WTC11 (cell line): ENCODE data around the gene IMMT. TPM values are rescaled to one million over a fixed set of nuclear protein-coding genes. Genes with fewer than 3 reads are reported as not detected.

Experiments used
- ATAC-seq: fragments of 200-7000 bp; cut with Tn5 transposase; 2 replicates; pipeline ENCODE4 v1.10.0; 2021; ENCODE audit warnings: mild to moderate bottlenecking, moderate library complexity
- CTCF ChIA-PET: fragments of 300-600 bp; sonication (Branson Sonifier 250); formaldehyde crosslinking; loops from one replicate; lab custom pipeline; 2021; ENCODE audit warnings: antibody characterized with exemption; lab: Charles Lee
- POLR2A ChIA-PET: fragments of 350-600 bp; sonication (Branson Sonifier 250); formaldehyde crosslinking; loops from one replicate; lab custom pipeline; 2021; ENCODE audit warnings: antibody characterized with exemption; lab: Charles Lee
- DNase-seq: peaks from one replicate; pipeline ENCODE4 v3.0.0; 2021; ENCODE audit warnings: low spot score
- H3K27ac Mint-ChIP-seq: 2 replicates; pipeline ENCODE4 v1.8.0; 2021; ENCODE audit warnings: mixed read lengths
- H3K27me3 Mint-ChIP-seq: 2 replicates; pipeline ENCODE4 v1.8.0; 2021; ENCODE audit warnings: low read depth, mild to moderate bottlenecking, moderate library complexity, mixed read lengths
- H3K36me3 Mint-ChIP-seq: 2 replicates; pipeline ENCODE4 v1.8.0; 2021; ENCODE audit warnings: mixed read lengths
- H3K4me1 Mint-ChIP-seq: 2 replicates; pipeline ENCODE4 v1.8.0; 2022; ENCODE audit warnings: mixed read lengths
- H3K4me3 Mint-ChIP-seq: 2 replicates; pipeline ENCODE4 v1.8.0; 2021; ENCODE audit warnings: mild to moderate bottlenecking, moderate library complexity, mixed read lengths
- H3K9me3 Mint-ChIP-seq: 2 replicates; pipeline ENCODE4 v1.8.0; 2021; ENCODE audit warnings: mixed read lengths
- ETV6 ChIP-seq: sonication (generic); formaldehyde crosslinking; IDR thresholded peaks from 2 replicates; pipeline ENCODE4 v1.8.1; 2022; ENCODE audit warnings: mild to moderate bottlenecking, missing genetic modification reagents
- FOXJ3 ChIP-seq: sonication (generic); formaldehyde crosslinking; IDR thresholded peaks from 2 replicates; pipeline ENCODE4 v1.9.0; 2021; ENCODE audit warnings: missing genetic modification reagents, mild to moderate bottlenecking, borderline replicate concordance
- GRHL2 ChIP-seq: fragments of 250-450 bp; sonication (Bioruptor Pico); IDR thresholded peaks from 2 replicates; pipeline ENCODE4 v1.8.0; 2022; ENCODE audit warnings: mild to moderate bottlenecking, moderate library complexity; ENCODE audit not compliant: insufficient replicate concordance, severe bottlenecking
- GTF2I ChIP-seq: fragments of 250-450 bp; sonication (Bioruptor Pico); conservative IDR thresholded peaks from 2 replicates; pipeline ENCODE4 v1.4.0; 2021; ENCODE audit warnings: mild to moderate bottlenecking
- NFATC4 ChIP-seq: fragments of 250-450 bp; sonication (Bioruptor Pico); IDR thresholded peaks from 2 replicates; pipeline ENCODE4 v1.9.0; 2021; ENCODE audit warnings: mild to moderate bottlenecking
- NR2C2 ChIP-seq: sonication (generic); formaldehyde crosslinking; IDR thresholded peaks from 2 replicates; pipeline ENCODE4 v1.8.0; 2022; ENCODE audit warnings: mild to moderate bottlenecking, missing genetic modification reagents
- SP1 ChIP-seq: sonication (generic); formaldehyde crosslinking; conservative IDR thresholded peaks from 2 replicates; pipeline ENCODE4 v1.8.1; 2022; ENCODE audit warnings: missing genetic modification reagents
- TCF7 ChIP-seq: sonication (generic); formaldehyde crosslinking; IDR thresholded peaks from 2 replicates; pipeline ENCODE4 v1.8.0; 2022; ENCODE audit warnings: mild to moderate bottlenecking, low read depth, missing genetic modification reagents, moderate library complexity
- TEAD1 ChIP-seq: sonication (generic); formaldehyde crosslinking; IDR thresholded peaks from 2 replicates; pipeline ENCODE4 v1.8.0; 2022; ENCODE audit warnings: mild to moderate bottlenecking, missing genetic modification reagents
- TP53 ChIP-seq: sonication (generic); formaldehyde crosslinking; IDR thresholded peaks from 2 replicates; pipeline ENCODE4 v1.8.1; 2023; ENCODE audit warnings: mild to moderate bottlenecking, missing genetic modification reagents
- ZNF121 ChIP-seq: sonication (generic); formaldehyde crosslinking; IDR thresholded peaks from 2 replicates; pipeline ENCODE4 v1.8.0; 2023; ENCODE audit warnings: missing genetic modification reagents
- ZNF232 ChIP-seq: sonication (generic); formaldehyde crosslinking; IDR thresholded peaks from 2 replicates; pipeline ENCODE4 v1.8.0; 2022; ENCODE audit warnings: mild to moderate bottlenecking, missing genetic modification reagents
- ZNF416 ChIP-seq: fragments of 250-450 bp; sonication (Bioruptor Pico); IDR thresholded peaks from 2 replicates; pipeline ENCODE4 v1.9.0; 2021; ENCODE audit warnings: mild to moderate bottlenecking, inconsistent platforms
- ZNF671 ChIP-seq: fragments of 250-450 bp; sonication (Bioruptor Pico); IDR thresholded peaks from 2 replicates; pipeline ENCODE4 v1.8.0; 2021; ENCODE audit warnings: mild to moderate bottlenecking
- total RNA-seq: library from RNA; stranded (reverse); gene quantifications from 3 replicates; pipeline ENCODE4 v1.2.3, GENCODE V29; 2021
- TF ChIP-seq, protein P1 (sequence below): fragments of 250-450 bp; sonication (Bioruptor Pico); conservative IDR thresholded peaks from 2 replicates; pipeline ENCODE4 v1.9.0; 2021; ENCODE audit warnings: mild to moderate bottlenecking
- TF ChIP-seq, protein P2 (sequence below): sonication (generic); formaldehyde crosslinking; IDR thresholded peaks from 2 replicates; pipeline ENCODE4 v1.8.1; 2023; ENCODE audit warnings: mild to moderate bottlenecking, missing genetic modification reagents, moderate library complexity
- TF ChIP-seq, protein P3 (sequence below): sonication (generic); formaldehyde crosslinking; conservative IDR thresholded peaks from 2 replicates; pipeline ENCODE4 v1.8.1; 2022; ENCODE audit warnings: mild to moderate bottlenecking, missing genetic modification reagents
- TF ChIP-seq, protein P4 (sequence below): sonication (generic); formaldehyde crosslinking; IDR thresholded peaks from 2 replicates; pipeline ENCODE4 v1.8.0; 2022; ENCODE audit warnings: mild to moderate bottlenecking, missing genetic modification reagents
- TF ChIP-seq, protein P5 (sequence below): sonication (generic); formaldehyde crosslinking; IDR thresholded peaks from 2 replicates; pipeline ENCODE4 v1.8.0; 2023; ENCODE audit warnings: missing genetic modification reagents
- TF ChIP-seq, protein P6 (sequence below): sonication (generic); formaldehyde crosslinking; IDR thresholded peaks from 2 replicates; pipeline ENCODE4 v1.8.0; 2022; ENCODE audit warnings: missing genetic modification reagents
- TF ChIP-seq, protein P7 (sequence below): sonication (generic); formaldehyde crosslinking; IDR thresholded peaks from 2 replicates; pipeline ENCODE4 v1.8.1; 2022; ENCODE audit warnings: low read depth, mild to moderate bottlenecking, moderate library complexity, missing genetic modification reagents, borderline replicate concordance
- TF ChIP-seq, protein P8 (sequence below): sonication (generic); formaldehyde crosslinking; IDR thresholded peaks from 2 replicates; pipeline ENCODE4 v1.8.1; 2023; ENCODE audit warnings: mild to moderate bottlenecking, missing genetic modification reagents
- TF ChIP-seq, protein P9 (sequence below): sonication (generic); formaldehyde crosslinking; IDR thresholded peaks from 2 replicates; pipeline ENCODE4 v1.8.0; 2022; ENCODE audit warnings: mild to moderate bottlenecking, missing genetic modification reagents

The IMMT gene
- total RNA-seq, 1 experiment from 2014 or later = 102 TPM

DNA sequence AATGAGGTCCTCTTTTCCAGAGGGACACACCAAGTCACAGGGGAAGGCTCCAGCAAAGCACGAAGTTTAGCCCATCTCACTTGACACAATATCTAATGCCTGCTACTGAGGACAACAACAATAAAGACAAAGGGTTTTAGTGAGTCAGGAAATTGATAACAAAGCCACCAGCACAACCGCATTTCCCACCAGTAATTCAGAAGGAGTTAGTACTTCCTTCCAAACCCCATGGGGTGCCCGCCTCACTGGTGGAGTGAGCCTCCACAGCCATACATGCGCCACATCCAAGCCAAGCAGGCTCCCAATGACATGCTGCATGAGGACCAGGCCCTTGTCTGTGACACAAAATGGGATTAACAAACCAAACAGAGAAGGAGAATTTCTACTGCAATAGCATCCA is 44.1 kb upstream of the IMMT start (continued):
- TF ChIP-seq, protein P1, sequence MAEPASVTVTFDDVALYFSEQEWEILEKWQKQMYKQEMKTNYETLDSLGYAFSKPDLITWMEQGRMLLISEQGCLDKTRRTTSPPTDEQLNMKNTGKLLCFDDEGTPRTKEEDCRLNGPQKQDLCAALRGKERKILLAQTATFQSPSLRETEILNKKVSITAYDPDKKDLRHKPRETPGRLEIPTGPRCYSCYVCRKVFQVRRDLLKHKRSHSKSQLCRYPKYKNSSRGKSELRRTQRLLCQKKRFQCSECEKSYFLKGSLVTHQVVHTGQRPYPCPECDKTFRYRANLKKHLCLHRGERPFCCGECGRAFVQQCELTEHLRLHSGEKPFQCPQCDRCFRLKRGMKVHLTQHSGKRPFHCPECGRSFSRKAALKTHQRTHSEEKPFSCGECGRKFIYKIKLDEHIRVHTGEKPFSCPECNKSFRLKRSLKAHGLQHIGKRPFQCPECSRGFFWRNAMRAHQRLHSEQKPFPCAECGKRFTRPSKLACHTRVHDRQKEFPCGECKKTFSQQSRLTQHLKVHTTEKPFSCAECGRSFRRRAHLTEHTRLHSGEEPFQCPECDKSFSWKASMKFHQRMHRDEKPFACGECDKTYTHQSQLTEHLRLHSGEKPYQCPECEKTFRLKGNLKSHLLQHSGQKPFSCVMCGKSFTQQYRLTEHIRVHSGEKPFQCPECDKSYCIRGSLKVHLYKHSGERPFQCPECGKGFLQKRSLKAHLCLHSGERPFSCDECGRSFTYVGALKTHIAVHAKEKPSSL (CRISPR knock-in tag) = no peak
- TF ChIP-seq GRHL2 (CRISPR knock-in tag) (no peak), ZNF416 (CRISPR knock-in tag) (no peak), ZNF121 (CRISPR knock-in tag) (no peak), ETV6 (CRISPR knock-in tag) (no peak), NR2C2 (CRISPR knock-in tag) (no peak), ZNF232 (no peak), ZNF671 (CRISPR knock-in tag) (no peak)
- TF ChIP-seq, protein P2, sequence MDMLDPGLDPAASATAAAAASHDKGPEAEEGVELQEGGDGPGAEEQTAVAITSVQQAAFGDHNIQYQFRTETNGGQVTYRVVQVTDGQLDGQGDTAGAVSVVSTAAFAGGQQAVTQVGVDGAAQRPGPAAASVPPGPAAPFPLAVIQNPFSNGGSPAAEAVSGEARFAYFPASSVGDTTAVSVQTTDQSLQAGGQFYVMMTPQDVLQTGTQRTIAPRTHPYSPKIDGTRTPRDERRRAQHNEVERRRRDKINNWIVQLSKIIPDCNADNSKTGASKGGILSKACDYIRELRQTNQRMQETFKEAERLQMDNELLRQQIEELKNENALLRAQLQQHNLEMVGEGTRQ (CRISPR knock-in tag) = no peak
- TF ChIP-seq, protein P3, sequence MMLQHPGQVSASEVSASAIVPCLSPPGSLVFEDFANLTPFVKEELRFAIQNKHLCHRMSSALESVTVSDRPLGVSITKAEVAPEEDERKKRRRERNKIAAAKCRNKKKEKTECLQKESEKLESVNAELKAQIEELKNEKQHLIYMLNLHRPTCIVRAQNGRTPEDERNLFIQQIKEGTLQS (CRISPR knock-in tag) = no peak
- TF ChIP-seq, protein P4, sequence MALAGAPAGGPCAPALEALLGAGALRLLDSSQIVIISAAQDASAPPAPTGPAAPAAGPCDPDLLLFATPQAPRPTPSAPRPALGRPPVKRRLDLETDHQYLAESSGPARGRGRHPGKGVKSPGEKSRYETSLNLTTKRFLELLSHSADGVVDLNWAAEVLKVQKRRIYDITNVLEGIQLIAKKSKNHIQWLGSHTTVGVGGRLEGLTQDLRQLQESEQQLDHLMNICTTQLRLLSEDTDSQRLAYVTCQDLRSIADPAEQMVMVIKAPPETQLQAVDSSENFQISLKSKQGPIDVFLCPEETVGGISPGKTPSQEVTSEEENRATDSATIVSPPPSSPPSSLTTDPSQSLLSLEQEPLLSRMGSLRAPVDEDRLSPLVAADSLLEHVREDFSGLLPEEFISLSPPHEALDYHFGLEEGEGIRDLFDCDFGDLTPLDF = no peak

DNA sequence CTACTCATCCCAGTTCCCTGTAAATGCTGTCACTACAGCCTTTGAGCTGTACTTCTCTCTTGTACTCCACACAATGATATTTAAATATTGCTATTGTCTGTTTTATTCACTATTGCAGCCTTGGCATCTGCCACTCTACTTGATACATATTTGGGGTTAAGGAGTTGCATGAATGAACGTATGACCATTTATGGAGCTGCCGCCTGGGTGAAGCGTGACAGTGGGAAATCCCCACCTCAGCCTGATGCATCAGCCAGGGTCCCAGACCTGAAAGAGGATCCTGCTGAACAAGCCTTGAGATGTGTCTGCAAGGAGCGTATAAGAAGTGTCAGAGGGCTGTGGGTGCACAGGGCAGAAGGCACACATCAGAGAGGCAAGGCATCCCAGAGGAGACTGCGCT is 43.1 kb upstream of the IMMT start:
- peaks cover 6% of the 10 kb centered on the region; the same call in 1 of the 2 replicates for H3K27me3 Mint-ChIP-seq
- H3K4me1 Mint-ChIP-seq = peaks cover 15% of the 10 kb centered on the region
- CTCF ChIA-PET = interaction anchor here (0.5 kb wide), 1 partner anchor 130 kb away, joined by 3 read pairs; no protein-coding TSS in a partner anchor
- ATAC-seq (no peak), DNase-seq (no peak)
- H3K9me3 Mint-ChIP-seq = no peaks in the 10 kb centered on the region
- no peaks in the 10 kb centered on the region for H3K36me3 Mint-ChIP-seq
- POLR2A ChIA-PET = no interaction called here
- H3K4me3 Mint-ChIP-seq = no peak overlapping the region
- H3K27ac Mint-ChIP-seq = no peak overlapping the region
- TF ChIP-seq, protein P5, sequence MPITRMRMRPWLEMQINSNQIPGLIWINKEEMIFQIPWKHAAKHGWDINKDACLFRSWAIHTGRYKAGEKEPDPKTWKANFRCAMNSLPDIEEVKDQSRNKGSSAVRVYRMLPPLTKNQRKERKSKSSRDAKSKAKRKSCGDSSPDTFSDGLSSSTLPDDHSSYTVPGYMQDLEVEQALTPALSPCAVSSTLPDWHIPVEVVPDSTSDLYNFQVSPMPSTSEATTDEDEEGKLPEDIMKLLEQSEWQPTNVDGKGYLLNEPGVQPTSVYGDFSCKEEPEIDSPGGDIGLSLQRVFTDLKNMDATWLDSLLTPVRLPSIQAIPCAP (CRISPR knock-in tag) = no peak
- TF ChIP-seq, protein P2 (CRISPR knock-in tag) = no peak
- TF ChIP-seq NFATC4 (no peak), ZNF232 (no peak), FOXJ3 (CRISPR knock-in tag) (no peak), GTF2I (no peak), SP1 (CRISPR knock-in tag) (no peak), TP53 (CRISPR knock-in tag) (no peak), TCF7 (CRISPR knock-in tag) (no peak), TEAD1 (CRISPR knock-in tag) (no peak)
- TF ChIP-seq, protein P6, sequence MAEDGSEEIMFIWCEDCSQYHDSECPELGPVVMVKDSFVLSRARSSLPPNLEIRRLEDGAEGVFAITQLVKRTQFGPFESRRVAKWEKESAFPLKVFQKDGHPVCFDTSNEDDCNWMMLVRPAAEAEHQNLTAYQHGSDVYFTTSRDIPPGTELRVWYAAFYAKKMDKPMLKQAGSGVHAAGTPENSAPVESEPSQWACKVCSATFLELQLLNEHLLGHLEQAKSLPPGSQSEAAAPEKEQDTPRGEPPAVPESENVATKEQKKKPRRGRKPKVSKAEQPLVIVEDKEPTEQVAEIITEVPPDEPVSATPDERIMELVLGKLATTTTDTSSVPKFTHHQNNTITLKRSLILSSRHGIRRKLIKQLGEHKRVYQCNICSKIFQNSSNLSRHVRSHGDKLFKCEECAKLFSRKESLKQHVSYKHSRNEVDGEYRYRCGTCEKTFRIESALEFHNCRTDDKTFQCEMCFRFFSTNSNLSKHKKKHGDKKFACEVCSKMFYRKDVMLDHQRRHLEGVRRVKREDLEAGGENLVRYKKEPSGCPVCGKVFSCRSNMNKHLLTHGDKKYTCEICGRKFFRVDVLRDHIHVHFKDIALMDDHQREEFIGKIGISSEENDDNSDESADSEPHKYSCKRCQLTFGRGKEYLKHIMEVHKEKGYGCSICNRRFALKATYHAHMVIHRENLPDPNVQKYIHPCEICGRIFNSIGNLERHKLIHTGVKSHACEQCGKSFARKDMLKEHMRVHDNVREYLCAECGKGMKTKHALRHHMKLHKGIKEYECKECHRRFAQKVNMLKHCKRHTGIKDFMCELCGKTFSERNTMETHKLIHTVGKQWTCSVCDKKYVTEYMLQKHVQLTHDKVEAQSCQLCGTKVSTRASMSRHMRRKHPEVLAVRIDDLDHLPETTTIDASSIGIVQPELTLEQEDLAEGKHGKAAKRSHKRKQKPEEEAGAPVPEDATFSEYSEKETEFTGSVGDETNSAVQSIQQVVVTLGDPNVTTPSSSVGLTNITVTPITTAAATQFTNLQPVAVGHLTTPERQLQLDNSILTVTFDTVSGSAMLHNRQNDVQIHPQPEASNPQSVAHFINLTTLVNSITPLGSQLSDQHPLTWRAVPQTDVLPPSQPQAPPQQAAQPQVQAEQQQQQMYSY = no peak
- TF ChIP-seq, protein P4 = no peak
- TF ChIP-seq, protein P7, sequence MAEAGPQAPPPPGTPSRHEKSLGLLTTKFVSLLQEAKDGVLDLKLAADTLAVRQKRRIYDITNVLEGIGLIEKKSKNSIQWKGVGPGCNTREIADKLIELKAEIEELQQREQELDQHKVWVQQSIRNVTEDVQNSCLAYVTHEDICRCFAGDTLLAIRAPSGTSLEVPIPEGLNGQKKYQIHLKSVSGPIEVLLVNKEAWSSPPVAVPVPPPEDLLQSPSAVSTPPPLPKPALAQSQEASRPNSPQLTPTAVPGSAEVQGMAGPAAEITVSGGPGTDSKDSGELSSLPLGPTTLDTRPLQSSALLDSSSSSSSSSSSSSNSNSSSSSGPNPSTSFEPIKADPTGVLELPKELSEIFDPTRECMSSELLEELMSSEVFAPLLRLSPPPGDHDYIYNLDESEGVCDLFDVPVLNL (CRISPR knock-in tag) = no peak
- TF ChIP-seq, protein P8, sequence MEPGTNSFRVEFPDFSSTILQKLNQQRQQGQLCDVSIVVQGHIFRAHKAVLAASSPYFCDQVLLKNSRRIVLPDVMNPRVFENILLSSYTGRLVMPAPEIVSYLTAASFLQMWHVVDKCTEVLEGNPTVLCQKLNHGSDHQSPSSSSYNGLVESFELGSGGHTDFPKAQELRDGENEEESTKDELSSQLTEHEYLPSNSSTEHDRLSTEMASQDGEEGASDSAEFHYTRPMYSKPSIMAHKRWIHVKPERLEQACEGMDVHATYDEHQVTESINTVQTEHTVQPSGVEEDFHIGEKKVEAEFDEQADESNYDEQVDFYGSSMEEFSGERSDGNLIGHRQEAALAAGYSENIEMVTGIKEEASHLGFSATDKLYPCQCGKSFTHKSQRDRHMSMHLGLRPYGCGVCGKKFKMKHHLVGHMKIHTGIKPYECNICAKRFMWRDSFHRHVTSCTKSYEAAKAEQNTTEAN = no peak
- TF ChIP-seq, protein P9, sequence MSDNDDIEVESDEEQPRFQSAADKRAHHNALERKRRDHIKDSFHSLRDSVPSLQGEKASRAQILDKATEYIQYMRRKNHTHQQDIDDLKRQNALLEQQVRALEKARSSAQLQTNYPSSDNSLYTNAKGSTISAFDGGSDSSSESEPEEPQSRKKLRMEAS (CRISPR knock-in tag) = no peak
